Measurements from ENCODE around the gene CRB2. TPM values are rescaled to one million over a fixed set of nuclear protein-coding genes. Genes with fewer than 3 reads are reported as not detected.

The CRB2 gene
- total and polyA plus RNA-seq, 2 donors (not counting 1 experiment from before 2014, with no cell fraction given), result 1.4 to 2.4 TPM

- Histone ChIP-seq H3K36me3 (replicated peaks in 1 of 2; ENCODE audit: control extremely low read depth in 1 of 2, control insufficient read depth in 1 of 2, extremely low read depth in 1 of 2, insufficient read depth in 2 of 2, low read length in 1 of 2) (no peaks in the 10 kb centered on the region), H3K9me3 (ENCODE audit: control extremely low read depth in 1 of 3, control insufficient read depth in 2 of 3, insufficient read depth in 1 of 3, low read length in 2 of 3) (peaks cover 0 to 7% (median 0%) of the 10 kb centered on the region in 3 donors), H3K4me3 (ENCODE audit: control extremely low read depth in 1 of 5, extremely low read depth in 1 of 5, insufficient read depth in 1 of 5, low read depth in 2 of 5, low read length in 4 of 5) (peak overlapping the region in 2 of 5 experiments; percentile 3 to 17), H3K4me1 (ENCODE audit: control insufficient read depth in 2 of 2, insufficient read depth in 2 of 2, low read length in 2 of 2) (peaks cover 80 to 89% of the 10 kb centered on the region in 2 donors), H2AFZ (ENCODE audit: insufficient read depth, low read depth, low read length, poor library complexity, severe bottlenecking) (peak overlapping the region; percentile 67), H4K20me1 (ENCODE audit: control insufficient read depth, insufficient read depth, low read length, poor library complexity, severe bottlenecking) (no peaks in the 10 kb centered on the region), H3K79me2 (ENCODE audit: control insufficient read depth, insufficient read depth, low read length) (peaks cover 18% of the 10 kb centered on the region), H3K9ac (ENCODE audit: low read length) (peak overlapping the region; percentile 29), H3K4me2 (replicated peaks; ENCODE audit: low read depth, low read length, poor library complexity, severe bottlenecking) (peak overlapping the region; percentile 70), H3K27me3 (replicated peaks in 1 of 4; ENCODE audit: control extremely low read depth in 1 of 4, control insufficient read depth in 3 of 4, insufficient read depth in 4 of 4, low read length in 3 of 4) (no peaks in the 10 kb centered on the region), H3K27ac (ENCODE audit: low read length in 2 of 2) (peak overlapping the region; percentile 98 to 99)
- peak overlapping the region; percentile 69 for H3K4me3 Mint-ChIP-seq
- ChIA-PET POLR2A (interaction anchor here (0.5 to 2.5 kb wide), 6 partner anchors 17 to 111 kb away, joined by 3 to 12 read pairs (median 7); partner anchors contain the start of gene STRBP), CTCF (interaction anchor here (0.9 to 2.0 kb wide), 10 partner anchors 9 to 263 kb away, joined by 3 to 6 read pairs (median 4); no protein-coding TSS in a partner anchor)
- 66% methylated on average over 9 of the region's 13 CpGs for WGBS (ENCODE audit: insufficient coverage)
- peaks cover 62% of the 10 kb centered on the region for H3K4me1 Mint-ChIP-seq
- peak; percentile 84 for DNase-seq
- TF ChIP-seq EZH2 (IDR thresholded peaks at IDR 0.05; ENCODE audit: borderline replicate concordance, insufficient read depth, low read depth, low read length, poor library complexity, severe bottlenecking), result no peak
- no peak for TF ChIP-seq CTCF (IDR thresholded peaks at IDR 0.05)
- no peaks in the 10 kb centered on the region for H3K27me3 Mint-ChIP-seq
- H3K9me3 Mint-ChIP-seq (ENCODE audit: insufficient read depth), result no peaks in the 10 kb centered on the region
- peak overlapping the region; percentile 100 for H3K27ac Mint-ChIP-seq
- intact Hi-C loops (cut with micrococcal nuclease), result loop anchor here (1.0 to 10.0 kb wide), 2 partner anchors 168 to 439 kb away; partner anchors contain the start of gene RC3H2
- peak; percentile 32 for ATAC-seq (ENCODE audit: low read depth)
Measured at GRCh38 chr9:123343443-123344191, 12.4 kb upstream of the CRB2 start.
